ENCODE data around the gene MYO9B.
"Not testable (repeated sequence)": the region's sequence is repeated elsewhere in the genome, so short reads cannot be mapped to it uniquely, and the experiment has no call there.

Gene MYO9B

DNA sequence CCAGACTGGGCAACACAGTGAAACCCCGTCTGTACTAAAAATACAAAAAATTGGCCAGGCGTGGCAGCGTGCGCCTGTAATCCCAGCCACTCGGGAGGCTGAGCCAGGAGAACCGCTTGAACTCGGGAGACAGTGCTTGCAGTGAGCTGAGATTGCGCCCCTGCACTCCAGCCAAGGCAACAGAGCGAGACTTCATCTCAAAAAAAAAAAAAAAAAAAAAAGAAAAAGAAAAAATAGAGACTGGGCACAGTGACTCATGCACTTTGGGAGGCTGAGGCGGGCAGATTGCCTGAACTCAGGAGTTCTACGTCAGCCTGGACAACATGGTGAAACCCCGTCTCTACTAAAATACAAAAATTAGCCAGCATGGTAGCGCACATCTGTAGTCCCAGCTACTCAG, 69.2 kb downstream of the MYO9B start:
- DNase-seq (ENCODE audit: low read depth in 2 of 2) = not testable (repeated sequence)

DNA sequence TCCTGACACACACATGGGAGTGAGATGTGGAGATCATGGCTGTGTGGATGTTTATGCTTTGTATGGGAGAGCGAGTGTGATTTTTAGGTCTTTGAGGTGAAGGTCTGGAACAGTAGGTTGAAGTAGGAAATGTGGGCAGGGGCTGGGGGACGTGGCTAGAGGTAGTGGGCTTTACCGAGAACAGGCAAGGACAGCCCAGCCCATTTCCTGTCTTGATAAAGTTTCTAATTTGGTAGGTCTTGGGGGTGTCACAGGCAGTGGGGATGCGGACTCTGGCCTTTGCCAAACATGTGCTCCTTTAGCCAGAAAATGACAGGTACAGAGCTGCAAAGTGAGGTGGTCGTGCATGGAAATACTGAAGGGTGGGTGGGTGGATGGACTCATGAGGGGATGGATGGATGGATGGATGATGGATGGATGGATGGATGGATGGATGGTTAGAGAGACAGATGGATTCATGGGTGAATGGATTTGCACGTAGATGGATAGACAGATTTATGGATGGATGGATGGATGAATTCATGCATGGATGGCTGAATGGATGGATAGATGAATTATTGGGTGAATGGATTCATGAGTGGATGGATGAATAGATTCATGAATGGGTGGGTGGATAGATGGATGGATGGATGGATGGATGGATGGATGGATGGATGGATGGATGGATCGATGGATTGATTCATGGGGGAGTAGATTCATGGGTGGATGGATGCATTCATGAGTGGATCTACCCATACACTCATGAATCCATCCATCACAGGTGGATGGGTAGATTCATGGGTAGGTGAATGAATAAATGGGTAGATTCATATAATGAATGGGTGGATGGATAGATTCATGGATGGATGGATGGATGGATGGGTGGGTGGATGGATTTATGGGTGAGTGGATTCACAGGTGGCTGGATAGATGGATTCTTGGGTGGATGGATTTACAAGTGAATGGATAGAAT, 70.2 kb downstream of the MYO9B start:
- no peak for DNase-seq (ENCODE audit: low read depth in 2 of 2)

DNA sequence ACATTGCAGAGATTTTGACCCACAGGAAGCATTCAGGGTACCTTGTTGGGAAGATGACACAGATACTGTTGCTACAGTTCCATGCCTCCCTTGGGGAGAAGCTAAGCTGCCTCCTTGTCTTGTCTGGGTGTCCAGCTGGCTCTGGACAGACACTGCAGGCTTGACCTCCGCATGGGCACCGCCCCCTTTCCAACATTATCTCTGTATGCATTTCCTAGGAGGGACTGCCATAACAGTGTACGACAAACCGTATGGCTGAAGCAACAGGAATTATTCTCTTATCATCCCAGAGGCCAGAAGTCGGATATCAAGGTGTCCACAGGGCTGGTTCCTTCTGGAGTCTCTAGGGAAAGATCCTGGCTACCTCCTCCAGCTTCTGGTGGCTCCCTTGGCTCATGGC, 72.6 kb downstream of the MYO9B start:
- no peak for DNase-seq (ENCODE audit: low read depth in 2 of 2)

DNA sequence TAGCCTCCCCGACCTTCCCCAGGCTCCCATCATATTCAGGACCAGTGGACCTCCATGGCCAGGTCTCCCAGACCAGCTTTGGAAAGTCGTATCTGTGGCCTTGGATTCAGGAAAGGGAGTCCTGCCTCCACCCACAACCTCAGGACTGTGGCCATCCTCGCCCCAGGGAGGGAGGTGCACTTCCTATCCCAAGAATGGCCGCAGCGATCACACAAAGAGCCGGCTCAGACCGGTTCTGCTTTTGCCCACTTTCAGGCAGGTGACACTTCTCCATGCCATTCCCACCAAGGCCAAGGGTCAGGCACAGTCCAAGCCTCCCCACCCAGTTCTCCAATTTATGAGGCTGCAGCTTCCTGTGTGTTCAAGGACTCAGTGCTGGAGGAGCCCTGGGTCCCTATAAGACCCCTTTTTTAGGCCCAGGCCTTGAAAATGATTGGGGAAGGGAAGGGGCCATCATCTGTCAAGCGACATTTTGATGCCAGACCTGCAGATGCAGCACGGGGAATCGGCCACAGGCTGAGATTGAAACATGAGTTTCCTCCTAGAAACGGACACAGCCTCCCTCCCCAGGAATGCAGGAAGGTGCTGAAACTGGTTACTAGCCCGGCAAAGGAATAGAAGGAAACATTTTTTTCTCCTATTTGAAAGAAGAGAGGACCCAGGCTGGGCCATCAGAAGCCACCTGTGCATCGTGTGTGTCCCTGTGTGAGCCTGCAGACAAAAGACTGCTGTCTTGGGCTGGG, 74.0 kb downstream of the MYO9B start:
- no peak for DNase-seq (ENCODE audit: low read depth in 2 of 2)

DNA sequence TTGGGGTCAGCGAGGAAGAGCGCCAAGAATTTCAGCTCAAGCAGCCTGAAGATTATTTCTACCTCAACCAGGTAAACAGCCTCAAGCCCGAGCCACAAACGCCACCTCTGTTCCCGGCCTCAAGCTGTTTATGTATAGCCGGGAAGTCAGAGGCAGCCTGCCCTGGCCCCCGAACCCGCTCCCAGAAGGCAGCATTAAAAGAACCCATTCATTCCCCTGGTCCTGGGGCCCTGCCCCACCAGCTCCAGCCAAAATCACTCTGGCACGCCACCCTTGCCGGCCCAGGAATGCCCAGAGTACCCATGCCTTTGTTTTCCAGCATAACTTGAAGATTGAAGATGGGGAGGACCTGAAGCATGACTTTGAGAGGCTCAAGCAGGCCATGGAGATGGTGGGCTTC, 78.4 kb downstream of the MYO9B start:
- DNase-seq (ENCODE audit: low read depth in 2 of 2) = no peak

DNA sequence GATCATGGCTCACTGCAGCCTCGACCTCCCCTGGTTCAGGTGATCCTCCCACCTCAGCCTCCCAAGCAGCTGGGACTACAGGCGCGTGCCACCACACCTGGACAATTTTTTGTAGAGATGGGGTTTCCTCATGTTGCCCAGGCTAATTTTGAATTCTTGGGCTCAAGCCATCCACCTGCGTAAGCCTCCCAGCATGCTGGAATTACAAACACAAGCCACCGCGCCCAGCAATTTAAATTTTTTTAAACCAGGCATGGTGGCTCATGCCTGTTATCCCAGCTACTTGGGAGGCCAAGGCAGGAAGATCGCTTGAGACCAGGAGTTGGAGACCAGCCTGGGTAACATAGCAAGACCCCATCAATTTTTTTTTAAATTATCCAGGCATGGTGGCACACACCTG, 79.7 kb downstream of the MYO9B start:
- no peak for DNase-seq (ENCODE audit: low read depth in 2 of 2)

DNA sequence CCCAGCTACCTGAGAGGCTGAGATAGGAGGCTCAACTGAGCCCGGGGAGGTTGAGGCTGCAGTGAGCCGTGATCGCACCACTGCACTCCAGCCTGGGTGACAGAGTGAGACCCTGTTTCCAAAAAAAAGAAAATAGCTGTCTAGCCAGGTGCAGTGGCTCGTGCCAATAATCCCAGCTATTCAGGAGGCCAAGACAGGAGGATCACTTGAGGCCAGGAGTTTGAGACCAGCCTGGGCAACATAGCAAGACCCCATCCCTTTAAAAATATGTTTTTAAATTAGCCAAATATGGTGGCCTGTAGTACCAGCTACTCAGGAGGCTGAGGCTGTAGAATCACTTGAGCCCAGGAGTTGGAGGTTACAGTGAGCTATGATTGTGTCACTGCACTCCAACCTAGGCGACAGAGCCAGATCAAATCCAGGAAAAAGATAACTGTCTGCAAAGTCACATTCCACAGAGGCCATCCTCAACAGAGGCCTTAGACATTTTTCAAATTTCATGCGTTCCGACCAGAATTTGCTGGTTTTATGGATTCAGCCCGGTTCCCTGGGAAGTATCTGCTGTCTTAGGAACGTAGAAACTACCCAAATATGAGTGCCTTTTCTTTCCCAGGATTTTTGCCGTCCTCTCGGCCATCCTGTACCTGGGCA, 80.8 kb downstream of the MYO9B start:
- no peak for DNase-seq (ENCODE audit: low read depth in 2 of 2)

DNA sequence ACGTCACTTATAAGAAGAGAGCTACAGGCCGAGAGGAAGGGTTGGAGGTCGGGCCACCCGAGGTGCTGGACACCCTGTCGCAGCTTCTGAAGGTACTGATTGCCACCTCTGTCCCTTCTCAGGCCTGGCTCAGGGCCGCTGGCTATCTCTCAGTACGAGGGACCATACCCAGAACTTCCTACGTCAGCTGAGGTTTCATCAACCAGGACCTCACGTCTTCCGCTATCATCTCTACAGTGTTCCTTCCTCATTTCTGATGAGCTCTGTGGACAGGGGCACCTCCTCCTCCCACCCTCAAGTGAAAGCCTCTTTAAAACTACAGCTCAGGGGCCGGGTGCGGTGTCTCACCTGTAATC, 81.3 kb downstream of the MYO9B start:
- DNase-seq (ENCODE audit: low read depth in 2 of 2) = no peak

DNA sequence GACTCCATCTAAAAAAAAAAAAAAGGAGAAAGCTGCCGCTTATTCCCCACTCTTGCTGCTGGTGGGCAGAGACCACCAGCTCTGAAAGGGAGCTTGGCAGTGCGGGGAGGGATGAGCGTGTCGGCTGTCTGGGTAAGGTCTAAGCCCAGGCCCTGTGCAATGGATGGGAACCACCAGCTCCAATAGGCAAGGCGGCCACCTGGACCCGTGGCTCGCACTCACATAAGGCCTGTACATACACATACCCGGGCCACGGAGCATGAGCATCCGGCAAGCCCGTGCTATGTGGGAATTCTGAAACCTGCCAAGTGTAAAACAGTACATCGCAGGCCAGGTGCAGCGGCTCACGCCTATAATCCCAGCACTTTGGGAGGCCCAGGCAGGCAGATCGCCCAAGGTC, 83.0 kb downstream of the MYO9B start:
- no peak for DNase-seq (ENCODE audit: low read depth in 2 of 2)

DNA sequence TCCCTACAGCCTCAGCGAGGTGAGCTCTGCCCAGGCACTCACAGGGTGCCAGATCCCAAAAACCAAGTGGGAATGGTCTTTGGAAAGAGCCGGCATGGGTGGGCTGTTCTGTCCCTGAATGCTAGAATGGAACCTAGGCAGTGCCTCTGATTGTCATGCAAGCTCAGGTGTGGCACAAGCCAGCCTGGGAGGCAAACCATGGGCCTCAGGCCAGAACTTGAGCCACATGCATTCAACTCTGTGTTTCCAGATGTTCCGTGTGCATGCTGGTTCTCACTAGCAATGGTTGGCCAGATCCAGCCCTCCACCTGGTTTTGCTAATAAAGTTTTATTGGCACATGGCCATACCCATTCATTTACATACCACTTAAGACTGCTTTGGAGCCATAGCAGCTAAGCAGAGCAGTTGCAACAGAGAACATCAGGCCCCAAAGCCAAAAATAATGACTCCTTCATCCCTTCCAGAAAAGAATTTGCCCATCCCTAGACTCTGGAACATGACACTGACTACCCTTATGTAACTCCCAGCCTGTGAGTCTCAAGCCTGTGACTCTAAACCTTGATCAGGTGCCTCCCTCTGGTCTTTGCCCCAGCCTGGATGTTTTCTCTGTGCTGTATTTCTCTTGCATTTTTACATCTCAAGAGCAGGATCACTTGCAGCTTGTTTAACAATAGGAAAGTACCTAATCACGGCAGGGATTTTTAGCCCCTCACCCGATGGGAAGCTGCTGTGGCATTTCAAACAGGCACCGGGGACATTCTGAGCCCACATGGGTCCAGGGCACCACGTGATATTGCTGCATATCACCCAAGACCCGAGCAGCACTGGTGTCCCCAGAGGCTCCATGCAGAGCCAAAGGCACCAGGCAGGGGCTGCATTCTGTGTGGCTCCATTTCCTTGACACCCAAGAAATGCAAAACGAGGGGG, 84.2 kb downstream of the MYO9B start:
- DNase-seq (ENCODE audit: low read depth in 2 of 2) = no peak

DNA sequence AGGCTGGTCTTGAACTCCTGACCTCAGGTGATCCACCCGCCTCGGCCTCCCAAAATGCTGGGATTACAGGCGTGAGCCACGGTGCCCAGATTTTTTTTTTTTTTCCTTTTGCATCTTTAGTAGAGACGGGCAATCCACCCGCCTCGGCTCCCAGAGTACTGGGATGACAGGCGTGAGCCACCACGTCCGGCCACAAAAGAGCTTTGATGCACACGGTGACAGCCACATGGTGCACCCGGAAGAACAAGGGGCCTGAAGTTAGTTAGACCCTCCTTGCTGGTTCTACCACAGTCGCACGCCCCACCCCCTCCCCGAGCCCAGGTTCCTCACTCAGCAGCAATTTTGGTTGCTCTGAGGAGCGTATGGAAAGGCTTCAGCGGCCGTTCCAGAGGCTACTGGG, 85.3 kb downstream of the MYO9B start:
- DNase-seq (ENCODE audit: low read depth in 2 of 2) = no peak

DNA sequence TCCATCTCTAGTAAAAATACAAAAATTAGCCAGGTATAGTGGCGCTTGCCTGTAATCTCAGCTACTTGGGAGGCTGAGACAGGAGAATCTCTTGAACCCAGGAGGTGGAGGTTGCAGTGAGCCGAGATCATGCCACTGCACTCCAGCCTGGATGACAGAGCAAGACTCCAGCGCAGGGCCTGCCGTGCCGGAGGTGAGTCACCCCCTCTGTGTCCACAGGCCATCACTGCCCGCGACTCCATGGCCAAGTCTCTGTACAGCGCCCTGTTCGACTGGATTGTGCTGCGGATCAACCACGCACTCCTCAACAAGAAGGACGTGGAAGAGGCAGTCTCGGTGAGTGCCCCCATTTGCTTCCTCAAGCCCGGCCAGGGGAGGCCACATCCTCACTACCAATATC, 86.6 kb downstream of the MYO9B start:
- DNase-seq (ENCODE audit: low read depth in 2 of 2) = not testable (repeated sequence)

DNA sequence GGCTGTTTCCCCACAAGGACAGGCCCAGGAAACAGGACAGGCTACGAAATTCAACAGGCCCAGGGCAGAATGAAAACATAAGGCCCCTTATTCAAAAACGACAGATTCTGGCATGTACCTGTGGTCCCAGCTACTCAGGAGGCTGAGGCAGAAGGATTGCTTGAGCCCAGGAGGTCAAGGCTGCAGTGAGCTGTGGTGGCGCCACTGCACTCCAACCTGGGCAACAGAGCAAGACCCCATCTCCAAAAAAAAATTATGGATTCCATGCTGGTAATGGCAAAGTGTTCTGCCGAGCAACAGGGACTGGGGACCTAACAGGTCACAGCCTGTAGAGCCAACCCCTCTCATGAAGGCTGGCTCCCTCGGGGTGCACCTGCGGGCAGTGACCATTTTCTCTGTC, 87.0 kb downstream of the MYO9B start:
- DNase-seq (ENCODE audit: low read depth in 2 of 2) = no peak

DNA sequence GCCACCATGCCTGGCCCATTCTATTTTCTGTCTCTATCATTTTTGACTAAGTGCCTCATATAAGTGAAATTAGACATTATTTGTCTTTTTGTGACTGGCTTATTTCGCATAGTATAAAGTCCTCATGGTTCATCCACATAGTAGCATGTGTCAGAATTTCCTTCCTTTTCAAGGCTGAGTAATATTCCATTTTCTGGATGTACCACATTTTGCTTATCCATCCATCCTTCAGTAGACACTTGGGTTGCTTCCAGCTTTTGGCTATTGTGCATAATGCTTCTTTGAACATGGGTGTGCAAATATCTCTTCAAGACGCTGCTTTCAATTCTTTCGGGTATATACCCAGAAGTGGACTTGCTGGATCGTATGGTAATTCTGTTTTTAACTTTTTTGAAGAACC, 88.1 kb downstream of the MYO9B start:
- DNase-seq (ENCODE audit: low read depth in 2 of 2) = no peak

DNA sequence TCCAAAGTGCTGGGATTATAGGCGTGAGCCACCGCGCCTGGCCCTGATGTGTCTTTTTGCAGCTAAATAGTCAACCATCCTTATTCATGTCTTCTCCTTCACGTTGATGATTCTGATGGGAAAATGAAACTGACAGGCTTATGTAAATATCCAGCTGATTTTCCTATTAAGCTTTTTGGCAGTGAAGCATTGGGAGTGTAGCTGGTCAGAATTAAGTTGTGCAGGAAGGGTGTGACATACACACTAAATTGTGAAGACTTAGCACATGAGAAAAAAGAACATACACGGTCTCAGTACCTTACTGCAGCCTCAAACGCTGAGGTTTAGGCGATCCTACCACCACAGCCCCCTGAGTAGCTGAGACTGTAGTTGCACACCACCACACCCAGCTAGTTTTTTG, 89.1 kb downstream of the MYO9B start:
- DNase-seq (ENCODE audit: low read depth in 2 of 2) = no peak

DNA sequence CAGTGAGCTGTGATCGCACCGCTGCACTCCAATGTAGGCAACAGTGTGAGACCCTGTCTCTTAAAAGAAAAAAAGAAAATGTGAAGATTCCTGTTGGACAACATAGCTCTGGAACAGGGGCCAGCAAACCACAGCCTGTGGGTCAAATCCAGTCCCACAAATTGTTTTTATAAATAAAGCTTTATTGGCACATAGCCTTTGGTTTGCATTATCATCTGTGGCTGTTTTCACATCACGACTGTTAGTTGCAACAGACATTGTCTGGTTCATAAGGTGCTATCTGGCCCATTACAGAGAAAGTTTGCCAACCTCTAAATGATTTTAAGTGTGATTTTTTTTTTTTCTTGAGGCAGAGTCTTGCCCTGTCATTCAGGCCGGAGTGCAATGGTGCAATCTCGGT, 90.1 kb downstream of the MYO9B start:
- DNase-seq (ENCODE audit: low read depth in 2 of 2) = no peak

DNA sequence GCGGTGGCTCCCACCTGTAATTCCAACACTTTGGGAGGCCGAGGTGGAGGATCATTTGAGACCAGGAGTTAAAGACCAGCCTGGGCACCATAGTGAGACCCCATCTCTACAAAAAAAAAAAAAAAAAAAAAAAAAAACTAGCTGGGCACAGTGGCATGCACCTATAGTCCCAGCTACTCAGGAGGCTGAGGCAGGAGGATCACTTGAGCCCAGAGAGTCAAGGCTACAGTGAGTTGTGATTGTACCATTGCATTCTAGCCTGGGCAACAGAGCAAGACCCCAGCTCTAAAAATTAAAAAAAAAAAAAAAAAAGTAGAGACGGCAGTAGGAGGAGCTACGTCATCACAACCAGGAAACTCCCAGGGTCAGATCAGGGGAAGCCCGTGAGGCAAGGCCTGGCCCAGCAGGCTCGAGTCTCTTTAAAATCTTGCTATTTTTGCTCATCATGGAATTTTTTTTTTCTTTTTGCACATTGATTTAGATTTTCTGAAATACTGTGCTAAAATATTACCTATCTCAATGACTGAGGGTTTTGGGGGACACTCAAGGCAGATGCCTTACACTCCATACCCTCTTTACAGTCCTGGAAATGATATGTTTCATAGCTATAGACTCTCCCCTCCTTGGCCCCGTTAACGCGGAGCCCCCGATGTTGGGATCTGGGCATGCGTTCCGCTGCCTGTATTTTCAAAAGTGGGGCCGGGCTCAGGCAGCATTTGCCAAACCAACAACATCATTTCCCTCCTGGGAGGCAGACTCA, 95.1 kb downstream of the MYO9B start:
- no peak for DNase-seq (ENCODE audit: low read depth in 2 of 2)

DNA sequence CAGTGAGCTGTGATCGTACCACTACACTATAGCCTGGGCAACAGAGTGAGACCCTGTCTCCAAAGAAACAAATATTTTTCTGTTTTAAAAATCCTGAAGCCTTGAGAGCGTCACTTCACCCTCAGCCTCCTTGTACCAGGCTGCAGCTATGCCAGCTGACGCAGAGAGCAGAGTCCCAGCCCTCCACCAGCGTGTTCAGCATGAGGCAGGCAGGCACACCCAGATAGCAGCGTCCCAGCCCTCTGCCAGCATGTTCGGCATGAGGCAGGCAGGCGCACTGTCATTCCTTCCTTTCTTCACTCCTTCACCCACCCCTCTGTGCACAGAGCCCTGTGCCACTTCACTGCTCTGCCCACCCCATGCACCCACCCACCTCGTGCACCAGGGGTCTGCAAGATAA, 96.3 kb downstream of the MYO9B start:
- no peak for DNase-seq (ENCODE audit: low read depth in 2 of 2)

DNA sequence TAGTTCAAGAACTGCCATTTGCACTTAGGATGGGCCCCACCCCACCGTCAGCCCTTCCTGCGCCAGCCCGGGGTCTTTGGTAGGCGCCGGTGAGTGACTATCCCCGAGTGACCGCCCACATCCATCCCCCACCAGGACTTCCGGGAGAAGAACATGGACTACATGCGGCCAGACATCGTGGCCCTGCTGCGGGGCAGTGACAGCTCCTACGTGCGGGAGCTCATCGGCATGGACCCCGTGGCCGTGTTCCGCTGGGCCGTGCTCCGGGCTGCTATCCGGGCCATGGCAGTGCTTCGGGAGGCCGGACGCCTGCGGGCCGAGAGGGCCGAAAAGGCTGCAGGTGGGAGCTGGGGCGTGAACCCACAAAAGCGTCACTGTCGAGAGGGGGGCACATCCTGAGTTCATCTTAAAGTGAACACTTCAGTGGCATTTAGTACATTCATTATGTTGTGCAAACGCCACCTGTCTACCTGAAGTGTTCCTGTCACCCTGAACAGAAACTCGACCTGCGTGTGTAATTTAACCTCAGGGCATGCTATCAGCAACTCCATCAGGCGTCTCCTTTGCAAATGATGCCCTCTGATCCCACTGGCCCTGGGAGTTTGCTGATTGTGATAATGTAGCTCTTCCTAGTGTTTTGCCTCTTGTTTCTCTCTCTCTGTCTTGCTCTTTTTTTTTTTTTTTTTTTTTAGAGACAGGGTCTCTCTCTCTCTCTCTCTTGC, 97.2 kb downstream of the MYO9B start:
- no peak for DNase-seq (ENCODE audit: low read depth in 2 of 2)

DNA sequence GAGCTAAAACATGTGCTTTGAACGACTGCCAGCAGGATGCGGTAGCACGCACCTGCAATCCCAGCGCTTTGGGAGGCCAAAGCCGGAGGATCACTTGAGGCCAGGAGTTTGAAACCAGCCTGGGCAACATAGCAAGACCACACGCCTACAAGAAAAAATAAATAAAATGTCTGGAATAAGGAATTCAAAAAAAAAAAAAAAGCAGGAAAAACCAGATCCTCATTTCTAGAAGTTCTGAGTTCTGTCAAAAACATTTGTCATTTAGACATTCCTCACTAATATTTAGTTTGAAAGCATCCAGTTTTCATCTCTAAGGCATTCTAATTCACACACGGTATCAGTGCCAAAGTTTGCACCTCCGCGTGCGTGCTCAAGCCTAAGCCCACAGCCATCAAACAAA, 102.7 kb downstream of the MYO9B start:
- no peak for DNase-seq (ENCODE audit: low read depth in 2 of 2)

Data from stimulated activated CD8-positive, alpha-beta memory T cell treated with anti-CD3 and anti-CD28 coated beads, Interleukin-2, amount 100 ng/mL, for 1 hour (primary cell).